ENCODE results near the gene USP5. TPM values are rescaled to one million over a fixed set of nuclear protein-coding genes. Genes with fewer than 3 reads are reported as not detected.

USP5 gene
- polyA plus RNA-seq, 10 donors = 46.9 to 67.1 (median 59.3) TPM

DNA sequence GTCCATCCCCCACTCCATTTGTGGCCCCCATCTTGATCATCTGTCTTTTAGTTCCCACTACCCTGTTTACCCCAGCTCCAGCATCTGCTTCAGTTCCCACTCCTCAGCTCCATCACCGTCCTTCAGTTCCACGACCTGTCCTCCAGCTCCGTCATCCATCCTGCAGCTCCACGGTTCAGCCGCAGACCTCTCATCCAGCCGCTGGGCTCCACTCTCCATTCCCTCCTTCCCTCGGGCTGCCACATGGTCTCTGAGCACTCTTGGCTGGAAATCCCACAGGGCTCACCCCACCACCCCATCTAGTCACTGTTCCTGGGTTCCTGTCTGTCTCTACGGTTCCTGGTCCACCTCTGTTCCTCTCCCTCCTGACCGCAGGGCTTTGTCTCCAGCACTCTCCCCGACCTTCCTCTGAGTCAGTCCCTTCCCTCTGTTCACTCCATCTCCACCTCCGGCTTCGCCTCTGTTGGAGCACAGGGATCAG lies 27.0 kb upstream of the USP5 start:
- DNase-seq = no peak

DNA sequence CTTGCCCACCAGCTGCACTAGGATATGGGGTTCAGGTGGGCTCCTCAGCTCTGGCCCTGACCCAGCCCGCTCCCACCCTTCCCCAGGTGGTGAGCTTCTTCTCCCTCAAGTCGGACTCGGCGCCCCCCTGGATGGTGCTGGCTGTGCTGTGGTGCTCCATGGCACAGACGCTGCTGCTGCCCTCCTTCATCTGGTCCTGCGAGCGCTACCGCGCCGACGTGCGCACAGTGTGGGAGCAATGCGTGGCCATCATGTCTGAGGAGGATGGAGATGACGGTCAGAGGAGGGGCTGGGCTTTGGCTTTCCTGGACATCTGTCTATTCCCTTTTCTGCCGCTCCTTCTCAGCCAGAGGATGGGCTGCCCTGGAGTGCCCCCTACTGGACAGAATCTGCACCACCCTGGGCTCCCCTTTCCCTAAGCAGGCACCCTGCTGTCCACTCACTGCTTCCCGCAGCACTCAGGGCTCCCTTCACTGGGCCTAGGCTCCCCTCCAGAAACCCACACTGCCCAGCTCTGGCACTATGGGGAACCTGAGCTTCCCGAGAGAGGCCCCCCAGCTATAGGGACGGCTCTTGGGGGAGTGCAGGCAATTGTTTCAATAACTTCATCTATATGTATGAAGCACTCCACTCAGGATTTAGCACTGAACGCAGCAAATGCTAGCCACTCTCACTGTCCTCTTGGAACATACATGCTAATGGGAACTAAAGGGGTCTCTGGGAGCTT lies 26.4 kb upstream of the USP5 start:
- DNase-seq = peak; percentile 85 to 96 (median 93)

DNA sequence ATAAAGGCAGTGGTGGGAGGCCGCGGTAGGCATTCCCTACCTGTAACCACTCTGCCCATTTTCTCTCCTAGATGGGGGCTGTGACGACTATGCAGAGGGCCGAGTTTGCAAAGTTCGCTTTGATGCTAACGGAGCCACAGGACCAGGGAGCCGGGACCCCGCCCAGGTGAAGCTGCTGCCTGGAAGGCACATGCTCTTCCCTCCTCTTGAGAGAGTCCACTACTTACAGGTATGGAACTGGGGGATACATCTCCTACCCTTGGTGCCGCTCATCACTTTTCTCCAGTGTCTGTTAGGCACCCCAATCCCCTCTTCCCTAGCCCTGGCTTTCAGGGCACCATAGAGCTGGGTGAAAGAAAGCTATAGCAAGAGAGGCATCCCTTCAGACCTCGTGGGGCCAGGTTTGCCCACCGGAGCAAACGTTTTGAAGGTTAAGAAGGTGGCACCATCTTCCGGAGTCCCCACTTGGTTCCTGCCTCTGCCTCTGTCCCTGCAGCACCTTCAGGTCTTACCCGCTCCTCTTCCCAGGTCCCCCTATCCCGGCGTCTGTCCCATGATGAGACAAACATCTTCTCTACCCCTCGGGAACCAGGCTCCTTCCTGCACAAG lies 25.7 kb upstream of the USP5 start:
- DNase-seq = no peak

DNA sequence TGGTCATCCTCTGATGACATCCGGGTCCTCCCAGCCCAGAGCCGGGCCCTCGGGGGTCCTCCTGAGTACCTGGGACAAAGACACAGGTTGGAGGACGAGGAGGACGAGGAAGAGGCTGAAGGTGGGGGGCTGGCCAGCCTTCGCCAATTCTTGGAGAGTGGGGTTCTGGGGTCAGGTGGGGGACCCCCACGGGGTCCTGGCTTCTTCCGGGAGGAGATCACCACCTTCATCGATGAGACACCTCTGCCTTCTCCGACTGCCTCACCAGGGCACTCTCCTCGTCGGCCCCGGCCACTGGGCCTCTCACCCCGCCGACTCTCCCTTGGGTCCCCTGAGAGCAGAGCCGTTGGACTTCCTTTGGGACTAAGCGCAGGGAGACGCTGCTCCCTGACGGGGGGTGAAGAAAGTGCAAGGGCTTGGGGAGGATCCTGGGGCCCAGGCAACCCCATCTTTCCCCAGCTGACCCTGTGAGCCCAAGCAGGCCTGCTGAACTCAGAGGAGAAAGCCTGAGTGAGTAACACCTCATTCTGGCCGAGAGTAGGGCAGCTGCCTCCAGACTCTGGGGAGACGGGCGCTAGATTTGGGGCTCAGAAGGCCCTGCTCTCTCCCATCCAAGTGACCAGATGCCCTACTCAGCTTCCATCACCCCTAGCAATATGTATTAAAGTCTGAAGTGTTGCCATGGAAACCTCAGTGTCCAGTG lies 25.1 kb upstream of the USP5 start:
- no peak for DNase-seq

DNA sequence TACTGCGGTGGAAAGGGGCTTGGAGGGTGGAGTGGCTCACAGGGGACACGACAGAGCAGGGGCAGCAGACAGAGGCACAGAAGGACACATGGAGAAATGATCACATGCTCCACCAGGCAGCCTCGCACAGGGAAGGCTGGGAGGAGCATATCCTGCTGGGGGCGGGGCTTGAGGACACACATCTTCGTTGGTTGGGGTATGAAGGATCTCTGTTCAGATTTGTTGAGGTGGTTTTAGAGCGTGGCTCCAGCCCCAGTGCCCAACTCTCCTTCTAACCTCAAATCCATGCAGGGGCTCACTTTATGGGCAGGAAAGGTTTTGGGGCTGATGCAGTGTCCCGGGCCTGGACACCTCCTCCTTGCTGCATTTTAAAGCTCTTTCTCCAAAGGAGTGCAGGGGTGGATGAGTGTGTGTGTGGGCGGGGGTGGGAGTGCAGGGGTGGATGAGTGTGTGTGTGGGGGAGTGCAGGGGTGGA lies 24.5 kb upstream of the USP5 start:
- DNase-seq = peak; percentile 81 to 94 (median 83)

DNA sequence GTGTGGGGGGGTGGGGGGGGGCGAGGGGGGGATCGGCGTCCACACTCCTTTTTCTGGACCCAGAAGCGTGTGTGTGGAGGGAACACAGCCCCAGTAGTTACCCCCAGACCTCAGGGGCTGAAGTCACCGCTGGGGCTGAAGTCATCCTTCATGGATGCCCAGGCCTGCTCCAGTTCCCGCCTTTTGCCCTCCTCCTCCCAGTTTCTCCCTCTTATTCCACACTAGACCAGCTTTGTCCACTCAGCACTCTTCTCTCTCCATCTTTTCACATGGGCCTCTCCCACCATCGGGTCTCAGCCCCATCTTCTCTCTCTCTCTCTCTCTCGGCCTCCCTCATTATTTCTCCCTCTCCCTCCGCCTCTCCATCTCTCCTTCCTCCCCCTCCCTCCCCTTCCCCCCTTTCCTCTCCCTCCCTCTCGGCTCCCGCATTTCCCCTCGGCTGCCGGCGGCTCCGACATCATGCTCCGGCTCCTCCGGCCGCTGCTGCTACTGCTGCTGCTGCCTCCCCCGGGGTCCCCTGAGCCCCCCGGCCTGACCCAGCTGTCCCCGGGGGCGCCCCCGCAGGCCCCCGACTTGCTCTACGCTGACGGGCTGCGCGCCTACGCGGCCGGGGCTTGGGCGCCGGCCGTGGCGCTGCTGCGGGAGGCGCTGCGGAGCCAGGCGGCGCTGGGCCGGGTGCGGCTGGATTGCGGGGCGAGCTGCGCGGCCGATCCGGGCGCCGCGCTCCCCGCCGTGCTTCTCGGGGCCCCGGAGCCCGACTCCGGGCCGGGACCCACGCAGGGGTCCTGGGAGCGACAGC lies 23.8 kb upstream of the USP5 start, which contains the start of gene P3H3:
TSS of gene P3H3 (plus strand) at position 426 of the 799 bp plus-strand sequence. CDS start at position 460, 34 bp downstream.
- peak; percentile 45 to 89 (median 74) for DNase-seq

DNA sequence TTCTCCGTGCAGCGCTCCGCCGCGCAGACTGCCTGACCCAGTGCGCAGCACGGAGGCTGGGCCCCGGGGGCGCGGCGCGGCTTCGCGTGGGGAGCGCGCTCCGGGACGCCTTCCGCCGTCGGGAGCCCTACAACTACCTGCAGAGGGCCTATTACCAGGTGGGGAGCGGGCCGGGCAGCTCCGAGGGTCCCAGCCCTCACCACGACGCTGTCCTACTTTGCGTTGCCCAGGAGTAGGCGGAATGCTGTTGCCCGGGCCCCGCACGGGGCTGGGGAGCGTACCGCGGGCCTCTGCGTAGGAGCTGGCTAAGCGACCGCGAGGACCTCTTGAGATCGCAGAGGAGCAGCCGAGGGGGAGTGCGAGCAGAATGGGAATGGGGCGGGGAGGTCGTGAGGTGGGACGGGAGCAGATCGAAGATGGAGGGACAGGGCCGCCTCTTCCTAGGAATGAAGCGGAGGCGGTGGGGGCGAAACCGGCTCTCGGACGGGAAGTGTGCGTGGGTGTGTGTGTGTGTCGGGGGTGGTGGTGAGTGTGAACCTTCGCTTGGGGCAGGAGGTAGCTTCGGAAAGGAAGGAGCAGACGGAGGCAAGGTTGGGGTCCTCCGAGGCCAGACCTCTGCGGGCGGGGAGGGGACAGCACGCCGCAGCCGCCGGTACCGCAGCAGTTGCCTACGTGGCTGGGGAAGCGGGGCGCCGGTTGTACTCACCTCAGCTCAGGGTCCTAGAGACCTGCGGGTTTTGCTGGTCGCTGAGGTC lies 23.0 kb upstream of the USP5 start:
- peak in 2 of 3 donors; percentile 69 to 85 for DNase-seq

DNA sequence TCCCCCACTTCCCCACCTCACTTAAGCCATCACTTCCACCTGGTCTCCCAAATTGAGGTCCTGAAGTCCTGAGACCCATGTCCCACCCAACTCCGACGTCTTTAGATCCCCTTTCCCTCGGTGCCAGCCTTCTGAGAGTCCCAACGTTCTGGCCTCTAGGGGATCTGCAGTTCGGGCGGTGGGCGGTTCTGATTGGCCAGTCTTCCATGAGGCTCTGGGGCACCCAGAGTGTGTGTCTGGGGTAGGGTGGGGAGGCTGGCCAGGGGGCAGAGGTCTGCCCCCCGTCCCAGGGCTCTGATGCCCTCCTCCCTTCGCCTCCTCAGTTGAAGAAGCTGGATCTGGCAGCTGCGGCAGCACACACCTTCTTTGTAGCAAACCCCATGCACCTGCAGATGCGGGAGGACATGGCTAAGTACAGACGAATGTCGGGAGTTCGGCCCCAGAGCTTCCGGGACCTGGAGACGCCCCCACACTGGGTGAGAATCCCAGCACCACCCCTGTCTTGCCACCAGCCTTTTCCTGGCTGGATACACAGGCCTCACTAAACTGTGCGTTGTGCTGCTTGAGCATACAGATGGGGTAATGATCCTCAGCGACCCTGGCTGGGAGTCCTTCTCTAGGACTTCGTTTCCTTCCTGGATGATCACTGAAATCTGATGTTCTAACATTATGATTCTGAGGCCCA lies 22.3 kb upstream of the USP5 start:
- peak in 1 of 3 donors; percentile 42 for DNase-seq

DNA sequence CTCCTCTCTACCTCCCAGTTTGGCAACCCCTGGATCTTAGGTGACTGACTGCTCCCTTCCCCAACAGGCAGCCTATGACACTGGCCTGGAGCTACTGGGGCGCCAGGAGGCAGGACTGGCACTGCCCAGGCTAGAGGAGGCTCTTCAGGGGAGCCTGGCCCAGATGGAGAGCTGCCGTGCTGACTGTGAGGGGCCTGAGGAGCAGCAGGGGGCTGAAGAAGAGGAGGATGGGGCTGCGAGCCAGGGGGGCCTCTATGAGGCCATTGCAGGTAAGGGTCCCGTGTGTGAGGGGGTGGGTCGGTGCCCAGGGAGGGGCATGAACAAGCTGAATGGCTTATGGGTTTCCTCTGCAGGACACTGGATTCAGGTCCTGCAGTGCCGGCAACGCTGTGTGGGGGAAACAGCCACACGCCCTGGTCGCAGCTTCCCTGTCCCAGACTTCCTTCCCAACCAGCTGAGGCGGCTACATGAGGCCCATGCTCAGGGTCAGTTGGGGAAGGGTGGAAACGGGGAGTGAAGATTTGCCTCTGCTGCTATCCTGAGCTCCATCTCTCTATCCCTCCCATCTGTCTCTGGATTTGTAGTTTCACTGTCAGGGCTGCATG lies 21.6 kb upstream of the USP5 start:
- no peak for DNase-seq

DNA sequence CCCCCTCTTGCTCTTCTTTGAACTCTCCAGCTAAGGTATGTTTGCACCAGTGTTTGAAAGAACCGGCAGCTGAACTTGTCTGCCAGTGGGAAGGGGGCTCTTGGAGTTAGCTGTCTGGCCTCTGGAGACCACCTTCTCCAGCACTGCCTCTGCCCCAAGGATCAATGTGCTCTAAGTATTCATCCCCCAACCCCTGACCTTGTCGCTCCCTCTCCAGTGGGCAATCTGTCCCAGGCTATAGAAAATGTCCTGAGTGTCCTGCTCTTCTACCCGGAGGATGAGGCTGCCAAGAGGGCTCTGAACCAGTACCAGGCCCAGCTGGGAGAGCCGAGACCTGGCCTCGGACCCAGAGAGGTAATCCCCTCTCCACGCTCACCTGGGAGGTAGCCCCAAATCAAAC lies 21.0 kb upstream of the USP5 start:
- DNase-seq = no peak

DNA sequence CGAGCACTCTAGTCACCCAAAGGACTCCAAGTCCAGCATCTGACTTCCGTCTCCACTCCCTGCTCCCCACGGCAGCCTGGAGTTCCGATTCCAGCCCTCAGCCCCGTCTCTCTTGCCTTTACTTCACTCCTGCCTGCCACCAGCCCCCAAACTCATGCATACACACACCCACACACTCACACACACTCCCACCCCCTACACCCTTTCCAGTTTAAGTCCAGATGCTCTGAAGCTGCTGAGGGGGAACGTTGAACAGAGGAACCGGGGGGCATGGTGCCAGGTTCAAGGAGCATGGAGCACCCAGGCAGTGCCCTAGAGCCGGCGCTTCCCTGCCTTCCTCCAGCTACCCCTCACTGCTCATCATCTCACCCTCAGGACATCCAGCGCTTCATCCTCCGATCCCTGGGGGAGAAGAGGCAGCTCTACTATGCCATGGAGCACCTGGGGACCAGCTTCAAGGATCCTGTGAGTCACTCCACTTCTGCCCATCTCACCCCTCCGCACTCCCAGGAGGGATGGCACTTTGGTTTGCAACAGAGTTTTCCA lies 20.4 kb upstream of the USP5 start:
- DNase-seq = no peak

DNA sequence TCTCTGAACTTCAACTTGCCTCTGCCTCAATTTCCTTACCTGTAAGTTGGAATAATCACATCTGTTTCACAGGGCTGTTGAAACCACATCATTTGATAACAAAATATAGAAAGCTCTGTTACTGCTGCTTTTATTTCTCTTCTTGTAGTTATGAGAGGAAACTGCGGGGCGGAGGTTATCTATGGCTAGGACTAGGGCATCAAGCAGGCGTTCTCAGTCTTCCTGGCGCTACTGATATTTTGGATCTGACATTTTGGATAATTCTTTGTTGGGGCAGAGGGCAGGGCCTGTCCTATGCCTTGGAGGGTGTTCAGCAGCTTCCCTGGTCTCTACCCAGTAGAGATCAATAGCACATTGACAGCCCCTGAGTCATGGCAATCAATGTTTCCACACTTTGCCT lies 19.8 kb upstream of the USP5 start:
- DNase-seq = no peak

DNA sequence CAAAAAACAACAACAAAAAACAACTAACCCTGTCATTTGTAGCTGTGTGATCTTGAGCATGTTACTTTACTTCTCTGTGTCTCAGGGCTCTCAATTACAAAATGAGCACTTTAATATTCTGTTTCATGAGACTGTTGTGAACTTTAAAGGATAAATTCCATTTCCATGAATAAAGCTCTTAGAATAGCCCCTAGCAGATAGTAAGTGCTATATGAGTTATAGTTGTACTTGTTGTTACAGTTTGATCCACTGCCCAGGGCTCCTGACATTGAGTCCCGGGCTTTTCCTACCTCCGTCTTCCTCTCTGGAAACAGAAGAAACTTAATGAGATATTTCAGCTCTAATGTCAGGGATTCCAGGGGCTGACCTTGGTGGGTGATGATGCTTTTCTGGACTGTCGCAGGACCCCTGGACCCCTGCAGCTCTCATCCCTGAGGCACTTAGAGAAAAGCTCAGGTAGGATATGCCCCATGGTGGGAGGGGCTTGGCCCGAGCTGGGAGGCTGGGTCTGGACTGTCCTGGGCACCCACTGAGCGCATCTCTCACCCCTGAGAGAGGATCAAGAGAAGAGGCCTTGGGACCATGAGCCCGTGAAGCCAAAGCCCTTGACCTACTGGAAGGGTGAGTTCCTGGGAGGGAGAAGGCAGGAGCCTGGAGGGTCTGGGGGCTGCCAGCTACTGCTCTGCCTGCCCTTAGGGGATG lies 18.6 kb upstream of the USP5 start:
- DNase-seq = no peak

DNA sequence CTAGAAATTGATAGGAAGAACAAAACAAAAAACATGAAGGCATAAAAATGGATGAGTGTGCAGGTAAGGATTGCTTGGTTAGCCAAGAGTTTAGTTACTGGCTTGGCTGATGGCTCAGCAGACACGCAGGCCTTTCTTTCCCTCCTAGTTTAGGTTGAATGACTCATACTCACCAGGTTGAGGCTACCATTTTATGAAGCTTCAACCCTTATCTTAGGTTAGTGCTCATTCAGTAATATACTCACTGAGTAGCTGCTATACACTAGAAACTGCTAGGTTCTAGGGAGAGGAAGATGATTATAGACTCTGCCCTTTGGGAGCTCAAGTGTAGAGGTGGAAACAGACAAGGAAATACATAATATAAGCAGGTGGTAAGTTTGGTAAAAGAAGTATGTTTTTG lies 17.7 kb upstream of the USP5 start:
- DNase-seq = no peak

DNA sequence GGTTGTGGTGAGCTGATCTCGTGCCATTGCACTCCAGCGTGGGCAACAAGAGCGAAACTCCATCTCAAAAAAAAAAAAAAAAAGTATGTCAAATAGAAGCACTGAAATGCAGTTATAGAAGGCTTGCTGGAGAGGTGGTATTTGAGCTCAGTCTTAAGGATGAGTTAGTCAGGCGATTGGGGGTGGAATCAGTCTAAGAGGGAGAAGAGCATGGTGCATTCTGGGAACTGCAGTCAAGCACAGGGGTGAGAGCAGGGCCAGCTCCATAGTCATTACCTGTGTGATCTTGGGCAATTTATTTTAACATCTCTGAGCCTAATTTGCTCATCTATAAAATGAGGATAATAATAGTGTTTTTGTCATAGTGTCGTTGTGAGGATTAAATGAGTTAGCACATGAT lies 17.1 kb upstream of the USP5 start:
- DNase-seq = no peak

DNA sequence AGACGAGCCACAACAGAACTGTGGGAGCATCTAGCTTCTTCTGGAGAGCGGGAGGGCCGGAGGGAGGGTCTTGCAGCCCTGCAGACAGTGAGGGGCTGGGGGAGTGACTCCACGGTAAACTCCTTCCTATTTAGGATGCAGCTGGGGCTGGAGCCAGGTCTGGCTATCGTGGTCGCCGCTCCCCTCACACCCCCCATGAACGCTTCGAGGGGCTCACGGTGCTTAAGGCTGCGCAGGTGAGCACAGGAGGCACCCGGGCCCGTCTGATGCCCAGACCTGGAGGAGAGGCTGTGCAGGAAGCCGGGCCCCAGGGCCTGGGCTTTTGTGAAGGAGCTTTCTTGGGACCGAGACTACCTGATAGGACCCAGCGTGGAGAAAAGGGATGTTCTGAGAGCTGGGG lies 15.1 kb upstream of the USP5 start:
- DNase-seq = no peak

DNA sequence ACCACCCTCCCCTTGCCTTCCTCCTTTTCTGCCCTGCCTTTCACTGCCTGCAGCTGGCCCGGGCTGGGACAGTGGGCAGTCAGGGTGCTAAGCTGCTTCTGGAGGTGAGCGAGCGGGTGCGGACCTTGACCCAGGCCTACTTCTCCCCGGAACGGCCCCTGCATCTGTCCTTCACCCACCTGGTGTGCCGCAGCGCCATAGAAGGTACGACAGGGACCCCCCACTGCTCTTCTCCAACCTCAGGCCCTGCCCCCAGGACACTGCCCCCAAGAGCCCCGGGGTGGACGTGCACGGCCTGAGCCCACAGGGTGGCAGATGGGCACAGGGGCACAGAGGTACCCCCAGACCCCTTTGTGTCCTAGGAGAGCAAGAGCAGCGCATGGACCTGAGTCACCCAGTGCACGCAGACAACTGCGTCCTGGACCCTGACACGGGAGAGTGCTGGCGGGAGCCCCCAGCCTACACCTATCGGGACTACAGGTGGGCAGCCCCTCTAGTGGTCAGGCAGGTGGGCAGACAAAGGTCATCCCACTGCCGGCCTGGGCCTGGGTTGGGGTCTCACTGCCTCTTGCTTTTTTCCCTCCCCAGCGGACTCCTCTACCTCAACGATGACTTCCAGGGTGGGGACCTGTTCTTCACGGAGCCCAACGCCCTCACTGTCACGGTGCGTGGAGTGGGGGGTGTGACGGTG lies 14.4 kb upstream of the USP5 start:
- no peak for DNase-seq

DNA sequence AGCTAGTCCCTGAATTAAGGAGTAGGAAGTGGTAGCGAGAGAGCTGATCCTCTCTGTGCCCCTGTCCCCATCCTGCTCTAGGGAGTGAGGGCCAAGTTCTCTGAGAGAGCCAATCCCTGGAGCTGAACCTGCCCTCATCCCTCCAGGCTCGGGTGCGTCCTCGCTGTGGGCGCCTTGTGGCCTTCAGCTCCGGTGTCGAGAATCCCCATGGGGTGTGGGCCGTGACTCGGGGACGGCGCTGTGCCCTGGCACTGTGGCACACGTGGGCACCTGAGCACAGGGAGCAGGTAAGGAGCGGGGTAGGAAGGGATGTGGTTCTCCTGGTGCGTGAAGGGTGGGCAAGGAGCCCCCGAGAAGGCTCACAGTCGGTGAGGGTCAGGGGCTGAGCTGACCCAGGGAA lies 13.1 kb upstream of the USP5 start:
- no peak for DNase-seq

All from muscle of back (tissue), 11 donors.